Measurements from ENCODE around the gene TPSG1.
"Not testable (repeated sequence)": the region's sequence is repeated elsewhere in the genome, so short reads cannot be mapped to it uniquely, and the experiment has no call there.

The TPSG1 gene

GRCh38 chr16:1256296-1256873, 31.3 kb upstream of the TPSG1 start:
- not testable (repeated sequence) for DNase-seq

- DNase-seq: not testable (repeated sequence)
Observed at GRCh38 chr16:1255276-1256122, 30.4 kb upstream of the TPSG1 start, which contains the start of gene TPSD1. Gene TPSD1 (plus strand): TSS chr16:1256069. CDS start chr16:1256281, 212 bp downstream.

- DNase-seq: not testable (repeated sequence)
Observed at GRCh38 chr16:1254821-1255220, 29.8 kb upstream of the TPSG1 start.

- not testable (repeated sequence) for DNase-seq
Observed at GRCh38 chr16:1253701-1254364, 28.8 kb upstream of the TPSG1 start.

- DNase-seq: not testable (repeated sequence)
Observed at GRCh38 chr16:1249031-1249755, 24.1 kb upstream of the TPSG1 start.

- DNase-seq: not testable (repeated sequence)
Observed at GRCh38 chr16:1247903-1248537, 23.0 kb upstream of the TPSG1 start.

GRCh38 chr16:1245452-1246020, 20.5 kb upstream of the TPSG1 start:
- no peak for DNase-seq

- no peak for DNase-seq
Observed at GRCh38 chr16:1244881-1245280, 19.8 kb upstream of the TPSG1 start.

- DNase-seq: not testable (repeated sequence)
Observed at GRCh38 chr16:1243907-1244850, 19.1 kb upstream of the TPSG1 start.

GRCh38 chr16:1243363-1243762, 18.3 kb upstream of the TPSG1 start:
- not testable (repeated sequence) for DNase-seq

GRCh38 chr16:1241081-1241480, 16.0 kb upstream of the TPSG1 start:
- not testable (repeated sequence) for DNase-seq

GRCh38 chr16:1240436-1240835, 15.4 kb upstream of the TPSG1 start, which contains the start of gene TPSAB1:
Gene TPSAB1 (plus strand): TSS chr16:1240705. CDS start chr16:1240939, 234 bp downstream.
- DNase-seq: not testable (repeated sequence)

GRCh38 chr16:1239575-1239974, 14.5 kb upstream of the TPSG1 start:
- DNase-seq: not testable (repeated sequence)

GRCh38 chr16:1238909-1239308, 13.8 kb upstream of the TPSG1 start:
- not testable (repeated sequence) for DNase-seq

- DNase-seq: no peak
Observed at GRCh38 chr16:1237990-1238389, 12.9 kb upstream of the TPSG1 start.

GRCh38 chr16:1236659-1237058, 11.6 kb upstream of the TPSG1 start:
- not testable (repeated sequence) for DNase-seq

- DNase-seq: not testable (repeated sequence)
Observed at GRCh38 chr16:1232049-1232748, 7.1 kb upstream of the TPSG1 start.

GRCh38 chr16:1231301-1231700, 6.2 kb upstream of the TPSG1 start:
- not testable (repeated sequence) for DNase-seq

- not testable (repeated sequence) for DNase-seq
Observed at GRCh38 chr16:1230471-1231212, 5.6 kb upstream of the TPSG1 start.
